Skeletal muscle tissue (tissue), 4 donors: ENCODE results near the gene C14orf119. TPM values are rescaled to one million over a fixed set of nuclear protein-coding genes. Genes with fewer than 3 reads are reported as not detected.

Experiments used
- H3K27ac ChIP-seq: one replicate; pipeline ENCODE4 v1.7.0; 2013; ENCODE audit warnings: mild to moderate bottlenecking, low read depth, low read length, inconsistent platforms
- H3K27me3 ChIP-seq, 3 donors: one replicate each; pipeline ENCODE4 v1.7.0; 2013; ENCODE audit warnings: low read length in 3 of 3; ENCODE audit not compliant: control insufficient read depth in 3 of 3, insufficient read depth in 3 of 3
- H3K36me3 ChIP-seq, 3 donors: one replicate each; pipeline ENCODE4 v1.7.0; 2013; ENCODE audit warnings: low read length in 3 of 3; ENCODE audit not compliant: control insufficient read depth in 3 of 3, insufficient read depth in 3 of 3
- H3K4me1 ChIP-seq, 3 donors: one replicate each; pipeline ENCODE4 v1.7.0; 2013; ENCODE audit warnings: low read length in 3 of 3, mild to moderate bottlenecking in 3 of 3; ENCODE audit not compliant: control insufficient read depth in 3 of 3, insufficient read depth in 3 of 3
- H3K4me3 ChIP-seq, 3 donors: one replicate each; pipeline ENCODE4 v1.7.0; 2013; ENCODE audit warnings: low read length in 3 of 3
- H3K9ac ChIP-seq, 3 donors: one replicate each; pipeline ENCODE4 v1.7.0; 2013; ENCODE audit warnings: low read length in 3 of 3, mild to moderate bottlenecking in 3 of 3, moderate library complexity in 2 of 3, low read depth in 1 of 3
- H3K9me3 ChIP-seq, 3 donors: one replicate each; pipeline ENCODE4 v1.7.0; 2013; ENCODE audit warnings: low read length in 3 of 3; ENCODE audit not compliant: control insufficient read depth in 3 of 3
- total RNA-seq: library from RNA; depleted of rRNA; stranded (reverse); fragments of >200 nt; gene quantifications from one replicate; pipeline ENCODE4 v1.2.3, GENCODE V29; 2014
- donor health status: Osteomylitis.

The C14orf119 gene
- total RNA-seq, 1 donor from 2014 or later, result 24.5 TPM

GRCh38 chr14:23097786-23098185 is 2.5 kb downstream of the C14orf119 start:
- Histone ChIP-seq H3K4me1 (peaks cover 21 to 28% (median 21%) of the 10 kb centered on the region in 3 donors), H3K27ac (no peak overlapping the region), H3K36me3 (peaks cover 3 to 24% (median 21%) of the 10 kb centered on the region in 3 donors), H3K27me3 (no peaks in the 10 kb centered on the region), H3K9me3 (no peaks in the 10 kb centered on the region), H3K4me3 (no peak overlapping the region), H3K9ac (no peak overlapping the region)

DNA sequence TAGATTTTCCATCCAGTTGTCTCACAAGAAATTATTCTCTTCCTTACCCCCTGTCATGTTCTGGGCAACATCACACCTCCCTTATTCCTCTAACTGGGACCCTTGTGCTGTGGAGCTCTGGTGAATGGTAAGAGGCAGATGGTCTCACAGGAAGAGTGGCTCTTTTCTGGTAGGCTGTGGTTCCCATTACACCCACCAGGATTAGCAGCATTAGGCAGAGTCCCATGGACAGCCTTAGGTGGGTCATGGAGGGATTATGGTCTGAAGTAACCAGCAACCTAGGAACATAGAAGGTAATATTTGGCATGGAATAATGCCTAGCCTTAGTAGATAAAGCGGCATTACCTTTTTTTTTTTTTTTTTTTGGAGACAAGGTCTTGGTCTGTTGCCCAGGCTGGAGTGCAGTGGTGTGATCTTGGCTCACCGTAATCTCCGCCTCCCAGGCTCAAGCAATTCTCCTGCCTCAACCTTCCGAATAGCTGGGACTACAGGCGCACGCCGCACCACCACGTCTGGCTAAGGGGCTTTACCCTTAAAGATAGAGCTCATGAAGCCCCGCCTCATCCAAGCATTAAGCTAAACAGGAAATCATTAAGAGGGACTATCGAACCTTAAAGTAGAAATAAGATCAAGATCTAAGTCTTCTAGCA is 4.0 kb downstream of the C14orf119 start:
- H3K9ac ChIP-seq, result no peak overlapping the region
- no peaks in the 10 kb centered on the region for H3K27me3 ChIP-seq
- peaks cover 7 to 15% (median 11%) of the 10 kb centered on the region in 3 donors for H3K4me1 ChIP-seq
- H3K4me3 ChIP-seq, result no peak overlapping the region
- no peaks in the 10 kb centered on the region for H3K9me3 ChIP-seq
- peaks cover 0 to 19% (median 15%) of the 10 kb centered on the region in 3 donors for H3K36me3 ChIP-seq
- H3K27ac ChIP-seq, result no peak overlapping the region

DNA sequence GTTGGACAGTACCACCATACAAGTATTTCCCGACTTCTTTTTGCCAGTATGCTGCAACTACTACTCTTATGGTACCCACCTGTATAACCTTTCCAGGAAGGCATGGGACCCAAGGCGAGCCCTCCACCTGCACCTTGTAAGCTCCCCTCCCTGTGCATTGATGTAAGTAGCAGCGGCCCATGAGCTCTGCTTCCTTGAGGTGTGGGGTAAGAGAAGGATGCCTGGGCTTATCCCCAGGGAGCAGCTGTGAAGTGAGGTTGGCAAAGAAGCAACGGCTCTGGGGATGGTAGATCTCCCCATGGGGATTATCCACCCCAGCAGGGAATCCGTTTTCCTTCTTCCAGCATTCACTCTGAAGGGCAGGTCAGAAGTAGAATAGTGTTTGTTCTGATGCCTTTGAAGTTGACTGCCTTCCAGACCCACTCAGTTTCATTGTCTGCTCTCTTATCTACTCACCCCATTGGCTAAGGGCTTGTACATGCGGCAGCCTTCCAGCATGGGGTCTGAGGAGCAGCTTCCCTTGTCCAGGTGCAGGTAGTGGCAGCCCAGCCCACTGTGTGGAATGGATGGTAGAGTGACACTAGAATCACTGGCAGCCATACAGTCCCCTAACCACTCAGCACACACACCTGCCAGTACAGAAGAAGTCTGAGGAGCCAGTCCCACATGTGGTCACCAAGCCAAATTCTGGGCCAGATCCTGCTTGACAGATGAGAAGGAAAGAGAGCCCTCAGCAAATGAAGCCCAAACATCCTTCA is 6.1 kb downstream of the C14orf119 start:
- H3K9me3 ChIP-seq, result no peaks in the 10 kb centered on the region
- peaks cover 7 to 11% (median 10%) of the 10 kb centered on the region in 3 donors for H3K4me1 ChIP-seq
- no peak overlapping the region for H3K9ac ChIP-seq
- H3K4me3 ChIP-seq, result no peak overlapping the region
- H3K36me3 ChIP-seq, result peaks cover 0 to 19% (median 15%) of the 10 kb centered on the region in 3 donors
- no peaks in the 10 kb centered on the region for H3K27me3 ChIP-seq
- no peak overlapping the region for H3K27ac ChIP-seq

- no peaks in the 10 kb centered on the region for H3K9me3 ChIP-seq
- H3K36me3 ChIP-seq, result peaks cover 0 to 19% (median 15%) of the 10 kb centered on the region in 3 donors
- H3K4me1 ChIP-seq, result peaks cover under 1 to 6% (median 3%) of the 10 kb centered on the region in 3 donors
- H3K27me3 ChIP-seq, result no peaks in the 10 kb centered on the region
- H3K9ac ChIP-seq, result peak overlapping the region in 1 of 3 donors; percentile 4
- H3K4me3 ChIP-seq, result no peak overlapping the region
- H3K27ac ChIP-seq, result no peak overlapping the region
Observed at GRCh38 chr14:23101986-23102625, 6.8 kb downstream of the C14orf119 start.

- H3K4me1 ChIP-seq, result peaks cover 0 to 2% (median 0%) of the 10 kb centered on the region in 3 donors
- no peaks in the 10 kb centered on the region for H3K27me3 ChIP-seq
- H3K9me3 ChIP-seq, result no peaks in the 10 kb centered on the region
- H3K36me3 ChIP-seq, result peaks cover 0 to 13% (median 11%) of the 10 kb centered on the region in 3 donors
- no peak overlapping the region for H3K27ac ChIP-seq
- no peak overlapping the region for H3K4me3 ChIP-seq
- H3K9ac ChIP-seq, result no peak overlapping the region
Observed at GRCh38 chr14:23102801-23103200, 7.5 kb downstream of the C14orf119 start.

DNA sequence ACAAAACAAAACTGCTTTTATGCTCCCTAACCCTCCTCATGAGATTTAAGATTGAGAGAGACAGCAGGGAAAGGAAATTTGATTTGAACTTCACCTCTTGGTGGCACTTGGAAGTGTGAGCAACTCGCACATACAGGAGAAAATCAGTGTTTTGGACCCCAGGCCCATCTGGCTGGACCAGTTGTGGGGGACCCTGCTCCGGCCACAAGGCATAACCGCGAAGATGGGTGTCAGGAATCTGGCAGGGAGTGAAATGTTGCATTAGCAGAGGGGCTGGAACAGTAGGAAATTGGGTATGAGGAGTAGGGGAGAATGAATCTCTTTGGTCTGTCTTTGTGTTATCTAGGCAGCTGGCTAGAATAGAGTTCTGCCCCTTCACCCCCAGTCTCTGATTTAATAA is 8.3 kb downstream of the C14orf119 start:
- no peak overlapping the region for H3K9ac ChIP-seq
- H3K4me1 ChIP-seq, result no peaks in the 10 kb centered on the region
- no peaks in the 10 kb centered on the region for H3K27me3 ChIP-seq
- H3K9me3 ChIP-seq, result no peaks in the 10 kb centered on the region
- H3K27ac ChIP-seq, result no peak overlapping the region
- H3K4me3 ChIP-seq, result no peak overlapping the region
- H3K36me3 ChIP-seq, result peaks cover 0 to 7% (median 3%) of the 10 kb centered on the region in 3 donors

- H3K4me3 ChIP-seq, result no peak overlapping the region
- no peaks in the 10 kb centered on the region for H3K27me3 ChIP-seq
- H3K36me3 ChIP-seq, result peaks cover 0 to 2% (median 0%) of the 10 kb centered on the region in 3 donors
- no peaks in the 10 kb centered on the region for H3K9me3 ChIP-seq
- peak overlapping the region in 1 of 3 donors; percentile 30 for H3K9ac ChIP-seq
- no peak overlapping the region for H3K27ac ChIP-seq
- H3K4me1 ChIP-seq, result no peaks in the 10 kb centered on the region
Observed at GRCh38 chr14:23104070-23104590, 8.8 kb downstream of the C14orf119 start.

DNA sequence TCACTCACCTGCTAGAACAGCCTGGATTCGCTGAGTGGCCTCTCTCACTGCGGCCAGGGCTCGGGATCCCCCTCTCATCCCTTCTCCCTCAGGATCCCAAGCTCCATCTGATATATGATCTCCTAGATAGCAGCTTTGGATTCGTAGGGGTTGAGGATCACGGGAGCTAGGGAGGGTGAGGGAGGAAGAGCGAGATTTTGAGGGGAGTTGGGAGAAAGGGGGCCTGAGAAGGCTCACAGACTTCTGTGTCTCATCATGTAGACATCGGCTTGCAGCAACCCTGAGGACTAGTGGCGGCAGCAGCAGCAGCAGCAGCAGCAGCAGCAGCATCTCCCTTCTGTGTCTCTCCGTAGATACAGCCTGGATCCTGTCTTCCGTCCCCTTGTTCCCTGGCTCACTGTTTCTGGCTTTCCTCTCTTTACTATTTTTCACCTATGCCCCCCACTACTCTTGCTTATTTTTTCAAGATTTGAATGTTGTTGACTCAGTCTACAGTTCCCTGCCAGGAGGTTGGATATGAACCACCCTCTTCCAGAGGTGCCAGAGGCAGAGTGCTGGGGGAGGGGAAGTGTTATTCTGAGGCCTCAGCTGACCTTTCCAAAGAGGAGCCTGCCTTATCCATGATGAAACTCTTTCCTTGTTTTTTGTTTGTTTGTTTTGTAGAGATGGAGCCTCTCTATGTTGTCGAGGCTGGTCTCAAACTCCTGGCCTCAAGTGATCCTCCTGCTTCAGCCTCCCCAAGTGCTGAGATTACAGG is 9.5 kb downstream of the C14orf119 start, which contains the start of gene CIROP:
TSS of gene CIROP (minus strand) at position 399 of the 757 bp plus-strand sequence. CDS start at position 330, 69 bp downstream.
- Histone ChIP-seq H3K4me3 (no peak within 1 kb of the TSS), H3K9ac (peak within 1 kb of the TSS in 1 of 3 donors; percentile 30), H3K36me3 (no peaks in the 10 kb centered on the region), H3K27ac (no peak within 1 kb of the TSS), H3K9me3 (no peaks in the 10 kb centered on the region), H3K4me1 (no peaks in the 10 kb centered on the region), H3K27me3 (no peaks in the 10 kb centered on the region)

DNA sequence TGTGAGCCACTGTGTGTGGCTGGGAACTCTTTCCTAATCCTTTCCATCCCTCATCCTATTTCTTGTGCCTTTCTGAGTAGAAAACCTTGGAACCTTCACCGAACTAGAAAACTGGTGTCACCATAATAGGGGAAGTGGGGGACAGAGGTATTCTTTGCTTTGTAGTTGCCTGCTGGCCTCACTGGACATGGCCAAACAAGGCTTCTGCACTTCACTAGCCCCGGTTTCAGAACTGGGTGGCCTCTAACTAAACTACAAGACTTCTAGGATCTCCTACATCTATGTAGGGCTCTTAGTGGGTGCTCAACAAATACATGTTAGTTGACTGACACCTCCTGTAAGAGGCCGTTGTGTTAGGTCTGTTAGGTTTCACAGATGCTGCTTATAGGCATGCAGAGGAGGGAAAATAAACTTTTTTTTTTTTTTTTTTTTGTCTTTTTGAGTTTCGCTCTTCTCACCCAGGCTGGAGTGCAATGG is 10.1 kb downstream of the C14orf119 start:
- Histone ChIP-seq H3K4me1 (no peaks in the 10 kb centered on the region), H3K27ac (no peak overlapping the region), H3K9me3 (no peaks in the 10 kb centered on the region)

More for the DNA sequence above, 10.1 kb downstream of the C14orf119 start:
- Histone ChIP-seq H3K4me3 (no peak overlapping the region), H3K27me3 (no peaks in the 10 kb centered on the region), H3K9ac (no peak overlapping the region), H3K36me3 (no peaks in the 10 kb centered on the region)
